ENCODE measurements around the gene ITPKC.
"Not testable (repeated sequence)": the region's sequence is repeated elsewhere in the genome, so short reads cannot be mapped to it uniquely, and the experiment has no call there.

Gene ITPKC

GRCh38 chr19:40763963-40764362 lies 47.1 kb downstream of the ITPKC start:
- no peaks in the 10 kb centered on the region for H3K27me3 ChIP-seq (ENCODE audit: control insufficient read depth, insufficient read depth, low read length)
- no peak overlapping the region for H3K4me3 ChIP-seq (ENCODE audit: low read length)
- no peaks in the 10 kb centered on the region for H3K4me1 ChIP-seq (ENCODE audit: control insufficient read depth, insufficient read depth, low read length)
- peaks cover 39% of the 10 kb centered on the region for H3K36me3 ChIP-seq (ENCODE audit: control insufficient read depth, insufficient read depth, low read length)
- no peak overlapping the region for H3K9ac ChIP-seq (ENCODE audit: low read length)
- H3K9me3 ChIP-seq (ENCODE audit: control insufficient read depth, low read length) = no peaks in the 10 kb centered on the region

GRCh38 chr19:40766385-40766784 lies 49.5 kb downstream of the ITPKC start:
- H3K36me3 ChIP-seq (ENCODE audit: control insufficient read depth, insufficient read depth, low read length) = peaks cover 27% of the 10 kb centered on the region
- H3K4me3 ChIP-seq (ENCODE audit: low read length); H3K9ac ChIP-seq (ENCODE audit: low read length); H3K27me3 ChIP-seq (ENCODE audit: control insufficient read depth, insufficient read depth, low read length); H3K9me3 ChIP-seq (ENCODE audit: control insufficient read depth, low read length); H3K4me1 ChIP-seq (ENCODE audit: control insufficient read depth, insufficient read depth, low read length): not testable (repeated sequence)

- H3K4me3 ChIP-seq (ENCODE audit: low read length) = no peak overlapping the region
Observed at GRCh38 chr19:40768869-40769268, 52.0 kb downstream of the ITPKC start.

GRCh38 chr19:40771101-40771862 lies 54.4 kb downstream of the ITPKC start:
- H3K4me1 ChIP-seq (ENCODE audit: control insufficient read depth, insufficient read depth, low read length); H3K9ac ChIP-seq (ENCODE audit: low read length); H3K9me3 ChIP-seq (ENCODE audit: control insufficient read depth, low read length); H3K4me3 ChIP-seq (ENCODE audit: low read length); H3K36me3 ChIP-seq (ENCODE audit: control insufficient read depth, insufficient read depth, low read length); H3K27me3 ChIP-seq (ENCODE audit: control insufficient read depth, insufficient read depth, low read length): not testable (repeated sequence)

More at GRCh38 chr19:40768869-40769268, 52.0 kb downstream of the ITPKC start:
- no peaks in the 10 kb centered on the region for H3K9me3 ChIP-seq (ENCODE audit: control insufficient read depth, low read length)
- no peaks in the 10 kb centered on the region for H3K27me3 ChIP-seq (ENCODE audit: control insufficient read depth, insufficient read depth, low read length)
- H3K4me1 ChIP-seq (ENCODE audit: control insufficient read depth, insufficient read depth, low read length) = no peaks in the 10 kb centered on the region
- H3K36me3 ChIP-seq (ENCODE audit: control insufficient read depth, insufficient read depth, low read length) = peaks cover 21% of the 10 kb centered on the region
- H3K9ac ChIP-seq (ENCODE audit: low read length) = no peak overlapping the region

GRCh38 chr19:40774916-40775631 lies 58.2 kb downstream of the ITPKC start, which contains the start of gene MIA:
Gene MIA (plus strand): TSS chr19:40775521. CDS start chr19:40775543, 22 bp downstream.
- no peaks in the 10 kb centered on the region for H3K9me3 ChIP-seq (ENCODE audit: control insufficient read depth, low read length)
- no peaks in the 10 kb centered on the region for H3K36me3 ChIP-seq (ENCODE audit: control insufficient read depth, insufficient read depth, low read length)
- H3K4me1 ChIP-seq (ENCODE audit: control insufficient read depth, insufficient read depth, low read length) = peaks cover 24% of the 10 kb centered on the region
- no peak within 1 kb of the TSS for H3K4me3 ChIP-seq (ENCODE audit: low read length)
- H3K9ac ChIP-seq (ENCODE audit: low read length) = no peak within 1 kb of the TSS
- no peaks in the 10 kb centered on the region for H3K27me3 ChIP-seq (ENCODE audit: control insufficient read depth, insufficient read depth, low read length)

GRCh38 chr19:40775632-40776022 lies 58.7 kb downstream of the ITPKC start:
- peaks cover 24% of the 10 kb centered on the region for H3K4me1 ChIP-seq (ENCODE audit: control insufficient read depth, insufficient read depth, low read length)
- H3K27me3 ChIP-seq (ENCODE audit: control insufficient read depth, insufficient read depth, low read length) = no peaks in the 10 kb centered on the region
- H3K36me3 ChIP-seq (ENCODE audit: control insufficient read depth, insufficient read depth, low read length) = no peaks in the 10 kb centered on the region
- no peak overlapping the region for H3K9ac ChIP-seq (ENCODE audit: low read length)
- H3K9me3 ChIP-seq (ENCODE audit: control insufficient read depth, low read length) = no peaks in the 10 kb centered on the region
- H3K4me3 ChIP-seq (ENCODE audit: low read length) = no peak overlapping the region

- H3K4me1 ChIP-seq (ENCODE audit: control insufficient read depth, insufficient read depth, low read length) = peaks cover 24% of the 10 kb centered on the region
- no peaks in the 10 kb centered on the region for H3K36me3 ChIP-seq (ENCODE audit: control insufficient read depth, insufficient read depth, low read length)
- H3K9me3 ChIP-seq (ENCODE audit: control insufficient read depth, low read length) = no peaks in the 10 kb centered on the region
- H3K4me3 ChIP-seq (ENCODE audit: low read length) = no peak overlapping the region
- H3K27me3 ChIP-seq (ENCODE audit: control insufficient read depth, insufficient read depth, low read length) = no peaks in the 10 kb centered on the region
- no peak overlapping the region for H3K9ac ChIP-seq (ENCODE audit: low read length)
Observed at GRCh38 chr19:40776364-40776763, 59.5 kb downstream of the ITPKC start.

GRCh38 chr19:40776932-40777644 lies 60.2 kb downstream of the ITPKC start:
- Histone ChIP-seq H3K9ac (ENCODE audit: low read length) (peak overlapping the region; percentile 83), H3K9me3 (ENCODE audit: control insufficient read depth, low read length) (no peaks in the 10 kb centered on the region), H3K27me3 (ENCODE audit: control insufficient read depth, insufficient read depth, low read length) (no peaks in the 10 kb centered on the region), H3K4me3 (ENCODE audit: low read length) (peak overlapping the region; percentile 52), H3K36me3 (ENCODE audit: control insufficient read depth, insufficient read depth, low read length) (no peaks in the 10 kb centered on the region), H3K4me1 (ENCODE audit: control insufficient read depth, insufficient read depth, low read length) (peaks cover 24% of the 10 kb centered on the region)

GRCh38 chr19:40777645-40777936 lies 60.7 kb downstream of the ITPKC start:
- H3K36me3 ChIP-seq (ENCODE audit: control insufficient read depth, insufficient read depth, low read length) = no peaks in the 10 kb centered on the region
- peak overlapping the region; percentile 52 for H3K4me3 ChIP-seq (ENCODE audit: low read length)
- peak overlapping the region; percentile 83 for H3K9ac ChIP-seq (ENCODE audit: low read length)
- no peaks in the 10 kb centered on the region for H3K27me3 ChIP-seq (ENCODE audit: control insufficient read depth, insufficient read depth, low read length)
- peaks cover 24% of the 10 kb centered on the region for H3K4me1 ChIP-seq (ENCODE audit: control insufficient read depth, insufficient read depth, low read length)
- no peaks in the 10 kb centered on the region for H3K9me3 ChIP-seq (ENCODE audit: control insufficient read depth, low read length)

GRCh38 chr19:40777937-40778705 lies 61.2 kb downstream of the ITPKC start, which contains the start of gene RAB4B:
Gene RAB4B (plus strand): TSS chr19:40778247. CDS start chr19:40778376, 129 bp downstream.
- Histone ChIP-seq H3K36me3 (ENCODE audit: control insufficient read depth, insufficient read depth, low read length) (no peaks in the 10 kb centered on the region), H3K9me3 (ENCODE audit: control insufficient read depth, low read length) (no peaks in the 10 kb centered on the region), H3K27me3 (ENCODE audit: control insufficient read depth, insufficient read depth, low read length) (no peaks in the 10 kb centered on the region), H3K4me1 (ENCODE audit: control insufficient read depth, insufficient read depth, low read length) (peaks cover 24% of the 10 kb centered on the region), H3K4me3 (ENCODE audit: low read length) (peak within 1 kb of the TSS; percentile 84), H3K9ac (ENCODE audit: low read length) (peak within 1 kb of the TSS; percentile 83)

- peak overlapping the region; percentile 84 for H3K4me3 ChIP-seq (ENCODE audit: low read length)
- peaks cover 24% of the 10 kb centered on the region for H3K4me1 ChIP-seq (ENCODE audit: control insufficient read depth, insufficient read depth, low read length)
- H3K27me3 ChIP-seq (ENCODE audit: control insufficient read depth, insufficient read depth, low read length) = no peaks in the 10 kb centered on the region
- no peaks in the 10 kb centered on the region for H3K9me3 ChIP-seq (ENCODE audit: control insufficient read depth, low read length)
- peak overlapping the region; percentile 83 for H3K9ac ChIP-seq (ENCODE audit: low read length)
- H3K36me3 ChIP-seq (ENCODE audit: control insufficient read depth, insufficient read depth, low read length) = no peaks in the 10 kb centered on the region
Observed at GRCh38 chr19:40778706-40779284, 61.9 kb downstream of the ITPKC start.
